MM.1S (cell line): ENCODE measurements around the gene CAMKK2.

Source experiments
- EZH2 ChIP-seq: fragments of 300-600 bp; sonication (generic); optimal IDR thresholded peaks from 2 replicates; pipeline ENCODE3; 2017; ENCODE audit warnings: low read depth, mild to moderate bottlenecking, antibody characterized with exemption, low read length, mixed read lengths
- EZH2phosphoT487 ChIP-seq: fragments of 300-600 bp; sonication (generic); IDR thresholded peaks from 2 replicates; pipeline ENCODE4 v1.6.1; 2018; ENCODE audit warnings: antibody characterized with exemption, low read length
- TF ChIP-seq, protein P1 (sequence below): fragments of 300-600 bp; sonication (generic); IDR thresholded peaks from 2 replicates; pipeline ENCODE4 v1.5.1; 2016; ENCODE audit warnings: antibody characterized with exemption, low read length, mixed read lengths

DNA sequence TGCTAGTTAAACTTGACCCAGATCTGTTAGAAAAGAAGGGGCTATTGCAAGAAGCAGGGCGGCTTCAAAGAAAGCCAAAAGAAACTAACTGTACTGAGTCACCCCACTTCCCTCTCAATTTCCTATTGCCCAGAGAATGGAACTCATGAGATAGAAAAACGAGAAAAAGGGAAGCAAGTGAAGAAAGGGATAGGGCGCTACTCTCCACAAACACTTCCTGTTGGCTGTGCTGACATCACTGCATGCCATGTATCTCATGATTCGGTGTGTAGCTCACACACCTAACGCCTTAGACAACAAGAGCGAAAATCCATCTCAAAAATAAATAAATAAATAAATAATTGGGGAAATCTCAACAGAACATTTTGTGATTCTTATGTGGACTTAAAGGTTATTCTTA, 99.6 kb downstream of the CAMKK2 start:
- TF ChIP-seq, protein P1, sequence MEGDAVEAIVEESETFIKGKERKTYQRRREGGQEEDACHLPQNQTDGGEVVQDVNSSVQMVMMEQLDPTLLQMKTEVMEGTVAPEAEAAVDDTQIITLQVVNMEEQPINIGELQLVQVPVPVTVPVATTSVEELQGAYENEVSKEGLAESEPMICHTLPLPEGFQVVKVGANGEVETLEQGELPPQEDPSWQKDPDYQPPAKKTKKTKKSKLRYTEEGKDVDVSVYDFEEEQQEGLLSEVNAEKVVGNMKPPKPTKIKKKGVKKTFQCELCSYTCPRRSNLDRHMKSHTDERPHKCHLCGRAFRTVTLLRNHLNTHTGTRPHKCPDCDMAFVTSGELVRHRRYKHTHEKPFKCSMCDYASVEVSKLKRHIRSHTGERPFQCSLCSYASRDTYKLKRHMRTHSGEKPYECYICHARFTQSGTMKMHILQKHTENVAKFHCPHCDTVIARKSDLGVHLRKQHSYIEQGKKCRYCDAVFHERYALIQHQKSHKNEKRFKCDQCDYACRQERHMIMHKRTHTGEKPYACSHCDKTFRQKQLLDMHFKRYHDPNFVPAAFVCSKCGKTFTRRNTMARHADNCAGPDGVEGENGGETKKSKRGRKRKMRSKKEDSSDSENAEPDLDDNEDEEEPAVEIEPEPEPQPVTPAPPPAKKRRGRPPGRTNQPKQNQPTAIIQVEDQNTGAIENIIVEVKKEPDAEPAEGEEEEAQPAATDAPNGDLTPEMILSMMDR: no peak
- TF ChIP-seq EZH2phosphoT487 (no peak), EZH2 (no peak)
